ENCODE data around the gene DDX10.

DDX10 gene

GRCh38 chr11:108748968-108749367 is 84.1 kb downstream of the DDX10 start:
- DNase-seq (ENCODE audit: low read depth): no peak
- no peak for TF ChIP-seq CTCF (conservative IDR thresholded peaks at IDR 0.05; ENCODE audit: low read length)
- H3K4me3 ChIP-seq (ENCODE audit: low read length): no peak overlapping the region

- TF ChIP-seq CTCF (conservative IDR thresholded peaks at IDR 0.05; ENCODE audit: low read length): no peak
- no peak for DNase-seq (ENCODE audit: low read depth)
- no peak overlapping the region for H3K4me3 ChIP-seq (ENCODE audit: low read length)
Measured at GRCh38 chr11:108751444-108751843, 86.6 kb downstream of the DDX10 start.

GRCh38 chr11:108752297-108752751 is 87.5 kb downstream of the DDX10 start:
- no peak for DNase-seq (ENCODE audit: low read depth)
- H3K4me3 ChIP-seq (ENCODE audit: low read length): no peak overlapping the region
- TF ChIP-seq CTCF (conservative IDR thresholded peaks at IDR 0.05; ENCODE audit: low read length): no peak

- no peak for TF ChIP-seq CTCF (conservative IDR thresholded peaks at IDR 0.05; ENCODE audit: low read length)
- no peak overlapping the region for H3K4me3 ChIP-seq (ENCODE audit: low read length)
- DNase-seq (ENCODE audit: low read depth): peak; percentile 52
Measured at GRCh38 chr11:108754901-108755625, 90.2 kb downstream of the DDX10 start.

GRCh38 chr11:108757630-108758029 is 92.8 kb downstream of the DDX10 start:
- no peak overlapping the region for H3K4me3 ChIP-seq (ENCODE audit: low read length)
- TF ChIP-seq CTCF (conservative IDR thresholded peaks at IDR 0.05; ENCODE audit: low read length): no peak
- no peak for DNase-seq (ENCODE audit: low read depth)

- no peak overlapping the region for H3K4me3 ChIP-seq (ENCODE audit: low read length)
- TF ChIP-seq CTCF (conservative IDR thresholded peaks at IDR 0.05; ENCODE audit: low read length): no peak
- peak; percentile 24 for DNase-seq (ENCODE audit: low read depth)
Measured at GRCh38 chr11:108758458-108758857, 93.6 kb downstream of the DDX10 start.

GRCh38 chr11:108766596-108767173 is 101.8 kb downstream of the DDX10 start:
- no peak for DNase-seq (ENCODE audit: low read depth)
- TF ChIP-seq CTCF (conservative IDR thresholded peaks at IDR 0.05; ENCODE audit: low read length): no peak

More at GRCh38 chr11:108766596-108767173, 101.8 kb downstream of the DDX10 start:
- H3K4me3 ChIP-seq (ENCODE audit: low read length): no peak overlapping the region
